ENCODE measurements around the gene KRTAP10-4. TPM values are rescaled to one million over a fixed set of nuclear protein-coding genes. Genes with fewer than 3 reads are reported as not detected.

Gene KRTAP10-4
- total and polyA plus RNA-seq, 4 donors = not detected

DNA sequence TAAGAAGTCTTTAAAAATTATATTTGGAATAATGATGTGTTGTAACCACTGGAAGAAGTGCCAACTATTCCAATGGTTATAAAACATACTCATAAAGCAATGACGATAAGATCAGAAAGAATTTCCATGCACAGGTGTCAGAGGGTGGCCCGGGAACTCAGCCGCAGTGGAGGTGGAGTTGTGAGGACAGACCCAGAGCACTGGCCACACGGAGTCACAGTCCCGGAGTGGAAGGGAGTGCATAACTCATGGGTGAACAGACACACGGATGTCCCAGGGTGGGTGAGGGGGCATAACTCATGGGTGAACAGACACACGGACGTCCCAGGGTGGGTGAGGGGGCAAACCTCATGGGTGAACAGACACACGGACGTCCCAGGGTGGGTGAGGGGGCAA lies 2.5 kb downstream of the KRTAP10-4 start (continued):
- TF ChIP-seq, protein P1, sequence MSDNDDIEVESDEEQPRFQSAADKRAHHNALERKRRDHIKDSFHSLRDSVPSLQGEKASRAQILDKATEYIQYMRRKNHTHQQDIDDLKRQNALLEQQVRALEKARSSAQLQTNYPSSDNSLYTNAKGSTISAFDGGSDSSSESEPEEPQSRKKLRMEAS (IDR thresholded peaks at IDR 0.05) = no peak

DNA sequence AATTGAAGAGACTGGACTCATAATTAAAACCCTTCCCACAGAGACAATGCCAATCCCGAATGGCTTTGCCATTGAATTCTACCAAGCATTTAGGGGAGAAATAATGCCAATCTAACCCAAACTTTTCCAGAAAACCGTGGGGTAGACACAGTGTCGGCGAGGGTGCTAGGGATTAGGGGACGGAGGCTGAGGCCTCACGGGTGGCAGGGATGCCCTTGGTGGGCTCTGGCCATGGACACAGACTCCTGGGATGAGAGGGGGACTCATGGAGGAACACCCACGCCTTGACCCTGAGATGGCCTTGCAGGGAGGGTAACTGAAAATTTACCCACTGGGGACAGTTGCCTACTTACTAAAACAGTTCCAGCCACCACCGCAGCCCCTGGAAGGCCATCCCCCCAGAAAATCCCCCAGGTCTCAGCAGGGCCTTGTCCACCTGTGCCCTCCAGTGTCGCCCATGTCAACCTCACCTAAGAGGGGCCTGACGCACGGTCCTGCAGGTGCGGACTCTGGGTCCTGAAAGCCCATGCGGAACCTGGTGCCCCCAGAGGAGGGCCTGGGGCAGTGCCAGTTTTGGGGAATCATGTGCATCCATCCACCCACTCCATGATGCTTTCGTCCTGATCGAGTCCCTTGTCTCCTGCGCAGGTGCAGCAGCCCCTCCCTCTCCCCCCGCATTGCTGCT lies 5.0 kb downstream of the KRTAP10-4 start:
- Histone ChIP-seq H3K9me3 (ENCODE audit: control insufficient read depth in 4 of 4, low read length in 3 of 4) (peaks cover 0 to 4% (median 2%) of the 10 kb centered on the region in 4 donors), H3K27ac (ENCODE audit: low read depth in 1 of 2, low read length in 2 of 2) (no peak overlapping the region), H3K4me3 (ENCODE audit: low read depth in 1 of 3, low read length in 3 of 3) (no peak overlapping the region), H3K9ac (ENCODE audit: low read depth in 1 of 2, low read length in 2 of 2) (no peak overlapping the region), H3K36me3 (ENCODE audit: control insufficient read depth in 4 of 4, insufficient read depth in 3 of 4, low read depth in 1 of 4, low read length in 3 of 4) (no peaks in the 10 kb centered on the region), H3K27me3 (ENCODE audit: control insufficient read depth in 4 of 4, insufficient read depth in 4 of 4, low read length in 3 of 4) (no peaks in the 10 kb centered on the region), H3K4me1 (ENCODE audit: control insufficient read depth in 4 of 4, insufficient read depth in 4 of 4, low read length in 3 of 4) (peaks cover 0 to 13% (median 3%) of the 10 kb centered on the region in 4 donors)
- DNase-seq (ENCODE audit: low spot score) = peak; percentile 24
- WGBS = 95% methylated on average over 17 of the region's 17 CpGs
- TF ChIP-seq NR2F2 (IDR thresholded peaks at IDR 0.05) (no peak), FOXA1 (IDR thresholded peaks at IDR 0.05) (no peak), YY1 (IDR thresholded peaks at IDR 0.05) (no peak), TAF1 (conservative IDR thresholded peaks at IDR 0.05) (no peak), GABPA (IDR thresholded peaks at IDR 0.05 in 1 of 2, conservative IDR thresholded peaks at IDR 0.05 in 1 of 2) (no peak), HNF4G (IDR thresholded peaks at IDR 0.05) (no peak), FOXA2 (IDR thresholded peaks at IDR 0.05) (no peak)
- TF ChIP-seq, protein P2, sequence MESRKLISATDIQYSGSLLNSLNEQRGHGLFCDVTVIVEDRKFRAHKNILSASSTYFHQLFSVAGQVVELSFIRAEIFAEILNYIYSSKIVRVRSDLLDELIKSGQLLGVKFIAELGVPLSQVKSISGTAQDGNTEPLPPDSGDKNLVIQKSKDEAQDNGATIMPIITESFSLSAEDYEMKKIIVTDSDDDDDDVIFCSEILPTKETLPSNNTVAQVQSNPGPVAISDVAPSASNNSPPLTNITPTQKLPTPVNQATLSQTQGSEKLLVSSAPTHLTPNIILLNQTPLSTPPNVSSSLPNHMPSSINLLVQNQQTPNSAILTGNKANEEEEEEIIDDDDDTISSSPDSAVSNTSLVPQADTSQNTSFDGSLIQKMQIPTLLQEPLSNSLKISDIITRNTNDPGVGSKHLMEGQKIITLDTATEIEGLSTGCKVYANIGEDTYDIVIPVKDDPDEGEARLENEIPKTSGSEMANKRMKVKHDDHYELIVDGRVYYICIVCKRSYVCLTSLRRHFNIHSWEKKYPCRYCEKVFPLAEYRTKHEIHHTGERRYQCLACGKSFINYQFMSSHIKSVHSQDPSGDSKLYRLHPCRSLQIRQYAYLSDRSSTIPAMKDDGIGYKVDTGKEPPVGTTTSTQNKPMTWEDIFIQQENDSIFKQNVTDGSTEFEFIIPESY (IDR thresholded peaks at IDR 0.05) = no peak
- TF ChIP-seq, protein P3, sequence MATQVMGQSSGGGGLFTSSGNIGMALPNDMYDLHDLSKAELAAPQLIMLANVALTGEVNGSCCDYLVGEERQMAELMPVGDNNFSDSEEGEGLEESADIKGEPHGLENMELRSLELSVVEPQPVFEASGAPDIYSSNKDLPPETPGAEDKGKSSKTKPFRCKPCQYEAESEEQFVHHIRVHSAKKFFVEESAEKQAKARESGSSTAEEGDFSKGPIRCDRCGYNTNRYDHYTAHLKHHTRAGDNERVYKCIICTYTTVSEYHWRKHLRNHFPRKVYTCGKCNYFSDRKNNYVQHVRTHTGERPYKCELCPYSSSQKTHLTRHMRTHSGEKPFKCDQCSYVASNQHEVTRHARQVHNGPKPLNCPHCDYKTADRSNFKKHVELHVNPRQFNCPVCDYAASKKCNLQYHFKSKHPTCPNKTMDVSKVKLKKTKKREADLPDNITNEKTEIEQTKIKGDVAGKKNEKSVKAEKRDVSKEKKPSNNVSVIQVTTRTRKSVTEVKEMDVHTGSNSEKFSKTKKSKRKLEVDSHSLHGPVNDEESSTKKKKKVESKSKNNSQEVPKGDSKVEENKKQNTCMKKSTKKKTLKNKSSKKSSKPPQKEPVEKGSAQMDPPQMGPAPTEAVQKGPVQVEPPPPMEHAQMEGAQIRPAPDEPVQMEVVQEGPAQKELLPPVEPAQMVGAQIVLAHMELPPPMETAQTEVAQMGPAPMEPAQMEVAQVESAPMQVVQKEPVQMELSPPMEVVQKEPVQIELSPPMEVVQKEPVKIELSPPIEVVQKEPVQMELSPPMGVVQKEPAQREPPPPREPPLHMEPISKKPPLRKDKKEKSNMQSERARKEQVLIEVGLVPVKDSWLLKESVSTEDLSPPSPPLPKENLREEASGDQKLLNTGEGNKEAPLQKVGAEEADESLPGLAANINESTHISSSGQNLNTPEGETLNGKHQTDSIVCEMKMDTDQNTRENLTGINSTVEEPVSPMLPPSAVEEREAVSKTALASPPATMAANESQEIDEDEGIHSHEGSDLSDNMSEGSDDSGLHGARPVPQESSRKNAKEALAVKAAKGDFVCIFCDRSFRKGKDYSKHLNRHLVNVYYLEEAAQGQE (IDR thresholded peaks at IDR 0.05) = no peak
- TF ChIP-seq, protein P4, sequence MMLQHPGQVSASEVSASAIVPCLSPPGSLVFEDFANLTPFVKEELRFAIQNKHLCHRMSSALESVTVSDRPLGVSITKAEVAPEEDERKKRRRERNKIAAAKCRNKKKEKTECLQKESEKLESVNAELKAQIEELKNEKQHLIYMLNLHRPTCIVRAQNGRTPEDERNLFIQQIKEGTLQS (IDR thresholded peaks at IDR 0.05) = no peak

DNA sequence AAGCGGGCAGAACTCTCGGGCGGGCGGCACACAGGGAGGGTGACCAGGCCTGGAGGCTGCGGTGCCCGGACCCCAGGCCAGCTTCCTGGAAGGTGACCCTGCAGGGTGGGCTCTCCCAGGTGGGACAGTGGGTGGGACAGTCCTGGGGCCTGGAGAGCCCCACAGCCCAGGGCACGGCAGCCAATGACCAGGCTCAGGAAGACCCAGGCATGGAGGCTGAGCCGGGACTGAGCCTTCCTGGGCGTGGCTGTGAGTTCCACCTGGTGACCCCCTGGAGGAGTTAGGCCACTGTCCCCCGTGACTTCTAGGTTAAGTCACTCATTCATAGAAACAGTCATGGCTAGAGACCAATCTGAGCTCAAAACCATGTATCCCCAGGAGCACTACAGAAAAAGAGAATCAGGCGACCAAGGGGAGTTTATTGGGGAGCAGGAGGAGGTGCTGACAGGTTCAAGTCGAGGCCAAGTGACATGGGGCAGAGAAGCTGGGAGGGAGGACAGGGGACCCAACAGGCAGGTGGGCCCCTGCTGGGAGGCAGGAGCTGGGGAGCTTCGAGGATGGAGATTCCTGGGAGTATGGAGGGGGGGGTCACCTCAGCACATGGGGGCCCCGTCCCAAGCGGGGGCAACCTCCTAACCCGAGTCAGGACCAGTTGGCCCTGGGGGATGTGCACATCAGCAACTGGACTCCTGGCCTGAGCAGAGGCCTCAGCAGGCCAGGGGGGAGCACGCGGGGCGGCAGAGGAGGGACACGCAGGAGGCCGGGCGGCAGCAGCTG lies 5.7 kb downstream of the KRTAP10-4 start:
- no peak overlapping the region for H3K9ac ChIP-seq (ENCODE audit: low read depth in 1 of 2, low read length in 2 of 2)
- no peak overlapping the region for H3K4me3 ChIP-seq (ENCODE audit: low read depth in 1 of 3, low read length in 3 of 3)
- peaks cover 0 to 13% (median 3%) of the 10 kb centered on the region in 4 donors for H3K4me1 ChIP-seq (ENCODE audit: control insufficient read depth in 4 of 4, insufficient read depth in 4 of 4, low read length in 3 of 4)
- H3K27ac ChIP-seq (ENCODE audit: low read depth in 1 of 2, low read length in 2 of 2) = no peak overlapping the region
- TF ChIP-seq SP1 (IDR thresholded peaks at IDR 0.05) (no peak), YY1 (IDR thresholded peaks at IDR 0.05) (no peak), RAD21 (IDR thresholded peaks at IDR 0.05) (no peak), NR2F2 (IDR thresholded peaks at IDR 0.05) (no peak)
- TF ChIP-seq, protein P4 (IDR thresholded peaks at IDR 0.05) = no peak
- TF ChIP-seq, protein P3 (IDR thresholded peaks at IDR 0.05) = no peak
- TF ChIP-seq, protein P1 (IDR thresholded peaks at IDR 0.05) = no peak
- peaks cover 0 to 4% (median 2%) of the 10 kb centered on the region in 4 donors for H3K9me3 ChIP-seq (ENCODE audit: control insufficient read depth in 4 of 4, low read length in 3 of 4)
- peak; percentile 14 for DNase-seq (ENCODE audit: low spot score)
- WGBS = 84% methylated on average over 22 of the region's 22 CpGs
- no peaks in the 10 kb centered on the region for H3K27me3 ChIP-seq (ENCODE audit: control insufficient read depth in 4 of 4, insufficient read depth in 4 of 4, low read length in 3 of 4)
- no peaks in the 10 kb centered on the region for H3K36me3 ChIP-seq (ENCODE audit: control insufficient read depth in 4 of 4, insufficient read depth in 3 of 4, low read depth in 1 of 4, low read length in 3 of 4)
